ENCODE data around the gene MAB21L4.

Gene MAB21L4

GRCh38 chr2:240894006-240894405 is 1.9 kb downstream of the MAB21L4 start:
- no peak for TF ChIP-seq CTCF (IDR thresholded peaks at IDR 0.05; ENCODE audit: low read depth, low read length)
- H3K4me3 ChIP-seq (ENCODE audit: low read depth, low read length) = no peak overlapping the region

- no peak for TF ChIP-seq CTCF (IDR thresholded peaks at IDR 0.05; ENCODE audit: low read depth, low read length)
- H3K4me3 ChIP-seq (ENCODE audit: low read depth, low read length) = no peak overlapping the region
Measured at GRCh38 chr2:240893363-240893844, 2.6 kb downstream of the MAB21L4 start.

GRCh38 chr2:240892925-240893324 is 3.0 kb downstream of the MAB21L4 start:
- H3K4me3 ChIP-seq (ENCODE audit: low read depth, low read length) = no peak overlapping the region
- TF ChIP-seq CTCF (IDR thresholded peaks at IDR 0.05; ENCODE audit: low read depth, low read length) = no peak

GRCh38 chr2:240892356-240892755 is 3.6 kb downstream of the MAB21L4 start:
- H3K4me3 ChIP-seq (ENCODE audit: low read depth, low read length) = no peak overlapping the region
- TF ChIP-seq CTCF (IDR thresholded peaks at IDR 0.05; ENCODE audit: low read depth, low read length) = no peak

- no peak for TF ChIP-seq CTCF (IDR thresholded peaks at IDR 0.05; ENCODE audit: low read depth, low read length)
- no peak overlapping the region for H3K4me3 ChIP-seq (ENCODE audit: low read depth, low read length)
Measured at GRCh38 chr2:240891492-240892340, 4.2 kb downstream of the MAB21L4 start.

GRCh38 chr2:240890691-240891090 is 5.3 kb downstream of the MAB21L4 start:
- no peak for TF ChIP-seq CTCF (IDR thresholded peaks at IDR 0.05; ENCODE audit: low read depth, low read length)
- H3K4me3 ChIP-seq (ENCODE audit: low read depth, low read length) = no peak overlapping the region

Measured in WI38 (cell line).